HG03095 (cell line): ENCODE measurements around the gene ASB8.

ENCODE experiments used
- ATAC-seq: cut with Tn5 transposase; IDR thresholded peaks from one replicate; pipeline ENCODE4 v1.9.1; 2021; ENCODE audit warnings: moderate library complexity; ENCODE audit not compliant: unreplicated experiment

Gene ASB8

DNA sequence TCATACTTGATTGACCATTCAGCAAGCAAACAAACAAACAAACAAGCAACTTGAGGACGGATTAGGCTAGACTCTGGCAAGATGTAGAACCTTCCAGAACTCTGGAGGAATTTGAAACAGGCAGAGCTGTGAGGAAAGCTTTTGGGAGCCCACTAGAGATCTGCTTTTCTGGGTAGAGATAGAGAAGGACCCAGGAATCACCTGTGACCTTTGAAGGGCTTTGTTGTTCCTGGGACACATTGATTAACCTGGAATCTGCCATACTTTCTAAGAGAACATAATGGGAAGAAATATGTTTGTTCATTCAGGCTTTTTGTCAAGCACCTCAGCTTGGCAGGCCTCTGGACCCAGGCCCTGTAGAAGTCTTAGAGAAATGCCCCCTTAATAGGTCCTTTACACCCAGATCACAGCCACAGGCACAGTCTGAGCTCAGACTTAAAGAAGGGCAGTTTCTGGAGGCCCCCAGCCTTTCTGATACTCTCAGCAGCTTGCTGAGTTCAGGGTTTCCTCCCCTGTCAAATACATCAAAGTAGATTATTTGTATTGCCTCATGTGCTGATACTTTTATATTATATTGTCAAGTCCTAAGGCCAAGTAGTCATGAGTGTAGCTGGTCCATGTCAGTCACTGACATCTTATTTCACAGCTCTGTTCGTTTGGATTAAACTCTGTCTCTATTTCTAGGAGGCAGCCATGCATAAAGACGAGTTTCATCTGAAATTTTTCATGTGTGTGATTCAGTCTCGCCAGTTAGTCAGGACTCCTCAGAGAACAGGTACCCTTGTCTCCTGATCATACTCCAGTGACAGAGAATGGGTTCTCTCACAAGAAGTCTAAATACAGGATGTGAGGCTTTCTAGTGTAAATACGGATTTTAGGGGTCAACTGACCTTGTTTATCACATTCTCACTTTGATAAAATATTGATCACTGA is 50.4 kb downstream of the ASB8 start:
- ATAC-seq = no peak

DNA sequence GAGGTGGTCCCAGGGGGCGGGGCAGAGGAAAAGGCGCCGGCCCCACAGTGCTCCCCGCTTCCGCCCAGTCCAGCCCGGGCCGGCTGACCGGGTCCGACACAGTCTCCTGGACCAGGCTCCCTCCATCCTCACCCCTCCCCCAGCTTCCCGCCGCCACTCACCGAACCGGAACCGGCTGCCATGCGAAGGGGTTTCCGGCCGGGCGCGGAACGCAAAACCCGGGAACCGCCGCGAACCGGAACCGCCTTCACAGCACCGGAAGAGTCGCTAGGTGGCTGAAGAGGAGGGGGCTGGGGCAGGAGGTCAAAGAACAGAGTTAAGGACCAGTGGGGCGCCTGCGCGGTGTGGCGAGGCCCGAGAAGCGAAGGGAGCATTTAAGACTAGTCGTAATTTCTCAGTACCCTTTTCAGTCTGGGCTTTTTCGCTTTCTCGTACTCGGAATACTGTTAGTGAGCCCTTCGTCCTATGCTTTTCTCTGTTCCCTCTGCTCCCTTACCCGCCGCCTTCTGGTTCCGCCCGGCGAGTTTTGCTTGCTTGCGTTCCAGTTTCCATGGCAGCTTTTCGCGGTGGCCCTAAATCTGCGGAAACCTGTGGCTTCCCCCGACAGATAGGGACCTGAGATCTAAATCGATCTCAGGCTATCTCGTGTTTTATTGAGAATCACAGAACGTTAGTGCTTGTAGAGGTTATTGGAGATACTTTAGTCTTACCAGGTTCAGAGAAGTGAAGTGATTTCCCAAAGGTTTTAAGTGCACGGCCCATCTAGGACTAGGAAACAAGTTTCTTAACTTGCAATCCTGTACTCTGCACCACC is 51.2 kb downstream of the ASB8 start, which contains the start of gene SENP1:
Gene SENP1 (minus strand): TSS at position 213 of the 814 bp plus-strand sequence. CDS start 4,607 bp downstream, outside the sequence.
- ATAC-seq = peak; percentile 57

DNA sequence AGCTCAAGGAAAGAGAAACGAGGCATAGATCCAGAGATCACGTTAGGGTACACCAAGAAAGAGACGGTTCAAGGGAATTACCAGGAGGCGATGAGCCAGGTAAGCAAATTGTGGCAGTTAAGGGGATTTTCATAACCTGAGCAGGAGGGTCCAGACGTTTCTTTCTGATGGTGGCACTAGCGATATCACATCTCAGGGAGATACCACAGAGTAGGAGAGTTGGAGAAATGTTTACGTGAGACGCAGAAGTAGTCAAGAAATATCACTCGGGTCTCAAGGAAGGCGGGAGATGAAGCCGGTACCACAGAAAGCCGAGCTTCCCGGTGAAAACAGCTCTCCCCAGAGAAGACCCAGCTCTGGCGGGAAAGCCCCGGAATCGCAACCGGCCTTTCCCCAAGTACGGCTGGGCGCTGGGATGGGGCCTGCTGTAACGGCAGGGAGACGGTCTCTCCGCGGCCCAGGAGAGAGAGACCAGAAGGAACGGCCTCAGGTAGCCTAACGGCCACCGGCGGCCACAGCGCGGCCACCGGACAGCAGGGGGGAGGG is 51.9 kb downstream of the ASB8 start:
- peak; percentile 26 for ATAC-seq

DNA sequence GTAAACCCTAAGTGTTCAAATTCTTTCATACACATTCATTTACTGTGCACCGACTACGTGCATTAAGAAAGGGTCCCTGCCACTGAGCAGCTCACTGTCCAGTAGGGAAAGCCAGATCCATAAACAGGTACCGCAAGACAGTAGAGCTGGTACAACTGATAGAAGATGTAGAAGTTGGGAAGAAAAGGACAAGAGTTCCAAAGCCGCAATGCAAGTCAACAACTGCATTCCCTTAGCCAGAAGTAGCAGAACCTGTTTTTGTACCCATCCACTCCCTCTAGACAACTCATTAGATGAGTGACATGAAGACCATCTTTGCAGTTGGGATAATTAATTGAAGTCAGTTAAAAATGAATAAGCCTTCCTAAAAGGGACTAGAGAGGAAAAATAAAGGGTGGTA is 52.8 kb downstream of the ASB8 start:
- no peak for ATAC-seq
